Endothelial cell of umbilical vein (primary cell): ENCODE results near the gene GFOD1. TPM values are rescaled to one million over a fixed set of nuclear protein-coding genes. Genes with fewer than 3 reads are reported as not detected.

Source experiments
- BruUV-seq: library from RNA; stranded (reverse); fragments of 400-500 nt; replicated peaks from 2 replicates; lab custom pipeline; 2021; lab: Mats Ljungman, UMichigan
- CTCF ChIA-PET: fragments of 300-600, 350-600 bp; sonication (Branson Sonifier 250); formaldehyde crosslinking; loops from one replicate; lab custom pipeline; 2021; ENCODE audit warnings: antibody characterized with exemption, inconsistent platforms; lab: Charles Lee
- POLR2A ChIA-PET: fragments of 300-600, 350-600 bp; sonication (Branson Sonifier 250); formaldehyde crosslinking; loops from one replicate; lab custom pipeline; 2021; ENCODE audit warnings: antibody characterized with exemption, inconsistent platforms; lab: Charles Lee
- DNase-seq: peaks from one replicate; pipeline ENCODE4 v3.0.0-alpha.2; 2011; ENCODE audit warnings: low read depth, low spot score
- FAIRE-seq: peaks from 2 replicates; lab custom pipeline; 2011; peaks lifted over from hg19 to GRCh38; lab: Jason Lieb, UNC
- H2AFZ ChIP-seq: 2 replicates; pipeline ENCODE4 v1.6.0; 2012; ENCODE audit warnings: low read depth, low read length, control low read depth, inconsistent platforms
- H3K27ac ChIP-seq: 2 replicates; pipeline ENCODE4 v1.5.1; 2011; ENCODE audit warnings: low read depth, mild to moderate bottlenecking, control low read depth, low read length, moderate library complexity; ENCODE audit not compliant: insufficient read depth
- H3K27me3 ChIP-seq, 2 experiments: 2 replicates each; pipeline versions ENCODE4 v1.6.0 to v1.6.1; 2011; ENCODE audit warnings: low read length in 2 of 2, mixed read lengths in 1 of 2; ENCODE audit not compliant: control insufficient read depth in 2 of 2, insufficient read depth in 2 of 2
- H3K36me3 ChIP-seq, 2 experiments: 2 replicates in 1 of 2; 3 replicates in 1 of 2; pipeline ENCODE4 v1.5.1; 2011; ENCODE audit warnings: low read length in 2 of 2, mild to moderate bottlenecking in 1 of 2, moderate library complexity in 1 of 2; ENCODE audit not compliant: control insufficient read depth in 2 of 2, insufficient read depth in 2 of 2; ENCODE audit errors: extremely low read depth in 1 of 2
- H3K4me1 ChIP-seq: 3 replicates; pipeline ENCODE4 v1.5.1; 2011; ENCODE audit warnings: mild to moderate bottlenecking, low read length; ENCODE audit not compliant: control insufficient read depth, insufficient read depth; ENCODE audit errors: extremely low read depth
- H3K4me2 ChIP-seq: 2 replicates; pipeline ENCODE4 v1.6.1; 2011; ENCODE audit warnings: low read length, control low read depth, mixed read lengths; ENCODE audit not compliant: insufficient read depth
- H3K4me3 ChIP-seq, 3 experiments: fragments of 200-600 bp in 1 of 3; sonication (generic), shearing (Covaris generic) in 1 of 3; replicated peaks in 1 of 3; 2 replicates each; pipeline ENCODE4 v1.5.1; 2011 to 2016; ENCODE audit warnings: control low read depth in 3 of 3, low read length in 3 of 3, mild to moderate bottlenecking in 2 of 3, inconsistent platforms in 1 of 3, low read depth in 1 of 3, moderate library complexity in 1 of 3; ENCODE audit not compliant: insufficient read depth in 1 of 3
- H3K79me2 ChIP-seq: 2 replicates; pipeline ENCODE4 v1.6.0; 2012; ENCODE audit warnings: low read length, inconsistent platforms; ENCODE audit not compliant: control insufficient read depth, insufficient read depth
- H3K9ac ChIP-seq: replicated peaks from 2 replicates; pipeline ENCODE3; 2011; ENCODE audit warnings: low read length, control low read depth; ENCODE audit not compliant: insufficient read depth; ENCODE audit errors: extremely low read depth
- H3K9me1 ChIP-seq: replicated peaks from 3 replicates; pipeline ENCODE4 v1.6.0; 2011; ENCODE audit warnings: mild to moderate bottlenecking, low read length; ENCODE audit not compliant: control insufficient read depth, insufficient read depth; ENCODE audit errors: extremely low read depth
- H3K9me3 ChIP-seq: replicated peaks from 2 replicates; pipeline ENCODE4 v1.5.1; 2012; ENCODE audit warnings: low read length, inconsistent platforms; ENCODE audit not compliant: control insufficient read depth, insufficient read depth
- H4K20me1 ChIP-seq: replicated peaks from 2 replicates; pipeline ENCODE3; 2011; ENCODE audit warnings: mild to moderate bottlenecking, low read length; ENCODE audit not compliant: control insufficient read depth, insufficient read depth; ENCODE audit errors: extremely low read depth
- CTCF ChIP-seq, 2 donors: IDR thresholded peaks; 1 replicate in 1 of 2; 2 replicates in 1 of 2; pipeline ENCODE4 v1.5.1; 2011; ENCODE audit warnings: low read length in 2 of 2, mild to moderate bottlenecking in 2 of 2, moderate library complexity in 2 of 2, control low read depth in 1 of 2, inconsistent platforms in 1 of 2, low read depth in 1 of 2; ENCODE audit not compliant: insufficient read depth in 1 of 2; ENCODE audit errors: extremely low read depth in 1 of 2
- GATA2 ChIP-seq: IDR thresholded peaks from 2 replicates; pipeline ENCODE4 v1.7.0; 2011; ENCODE audit warnings: low read depth, mild to moderate bottlenecking, moderate library complexity, mixed read lengths, low read length; ENCODE audit not compliant: insufficient read length, insufficient read depth
- MAX ChIP-seq: IDR thresholded peaks from 2 replicates; pipeline ENCODE4 v1.6.1; 2011; ENCODE audit not compliant: insufficient read depth, insufficient read length
- POLR2A ChIP-seq: IDR thresholded peaks from 2 replicates; pipeline ENCODE4 v1.6.1; 2012; ENCODE audit warnings: low read depth, mild to moderate bottlenecking, control low read depth, low read length
- dilution Hi-C: fragments of 300-500 bp; cut with MboI; formaldehyde crosslinking; loops from one replicate; pipeline ENCODE4 v1.15.0; 2019; ENCODE audit warnings: low sequenced_read_pairs; ENCODE audit not compliant: extremely low pct_ligation_motif_present
- intact Hi-C: fragments of 100-400 bp; cut with micrococcal nuclease; formaldehyde crosslinking; loops from one replicate; pipeline ENCODE4 v1.10.0; 2022
- polyA plus RNA-seq, 4 experiments: library from polyadenylated mRNA; depleted of rRNA in 3 of 4; stranded (reverse) in 3 of 4; unstranded in 1 of 4; fragments of >200 nt; gene quantifications; 2 replicates each; pipeline versions ENCODE4 v1.2.1 to v1.2.3, GENCODE V29; 2011 to 2012; ENCODE audit warnings: missing spikeins in 1 of 4
- total RNA-seq: library from RNA; stranded (reverse); gene quantifications from 2 replicates; pipeline ENCODE4 v1.2.3, GENCODE V29; 2021

GFOD1 gene
- total and polyA plus RNA-seq, 2 donors (not counting 3 experiments of a cell fraction or from before 2014, with no cell fraction given) = 12.1 to 24.1 TPM

- CTCF ChIA-PET = interaction anchor here (0.8 to 1.9 kb wide), 3 partner anchors 11 to 130 kb away, joined by 3 to 4 read pairs (median 4); partner anchors contain the start of gene SIRT5
- no peaks in the 10 kb centered on the region for H3K27me3 ChIP-seq
- H3K4me3 ChIP-seq = no peak overlapping the region
- H3K36me3 ChIP-seq = no peaks in the 10 kb centered on the region
- TF ChIP-seq CTCF (IDR thresholded peaks at IDR 0.05; ENCODE audit: extremely low read depth in 1 of 2, insufficient read depth in 1 of 2, low read depth in 1 of 2, low read length in 2 of 2) (no peak), MAX (no peak), POLR2A (no peak), GATA2 (no peak)
- POLR2A ChIA-PET = no interaction called here
- peaks cover 24% of the 10 kb centered on the region for H3K4me1 ChIP-seq
- H3K27ac ChIP-seq = no peak overlapping the region
- DNase-seq = peak; percentile 59
- no peaks in the 10 kb centered on the region for H3K9me3 ChIP-seq
- H4K20me1 ChIP-seq = no peaks in the 10 kb centered on the region
- no peaks in the 10 kb centered on the region for H3K79me2 ChIP-seq
- no peak overlapping the region for H3K9ac ChIP-seq
- H3K4me2 ChIP-seq = peak overlapping the region; percentile 1
- intact Hi-C loops (loop anchor here (2.0 to 5.0 kb wide), 2 partner anchors 50 to 92 kb away; no protein-coding TSS in a partner anchor), dilution Hi-C loops (no loop called here)
- H3K9me1 ChIP-seq = no peaks in the 10 kb centered on the region
- H2AFZ ChIP-seq = no peak overlapping the region
- BruUV-seq = no TSS peak
- FAIRE-seq = peak; percentile 93
These were observed 42.2 kb downstream of the GFOD1 start for GRCh38 chr6:13445005-13445743.
